ENCODE results near the gene MUC5B.

MUC5B gene

DNA sequence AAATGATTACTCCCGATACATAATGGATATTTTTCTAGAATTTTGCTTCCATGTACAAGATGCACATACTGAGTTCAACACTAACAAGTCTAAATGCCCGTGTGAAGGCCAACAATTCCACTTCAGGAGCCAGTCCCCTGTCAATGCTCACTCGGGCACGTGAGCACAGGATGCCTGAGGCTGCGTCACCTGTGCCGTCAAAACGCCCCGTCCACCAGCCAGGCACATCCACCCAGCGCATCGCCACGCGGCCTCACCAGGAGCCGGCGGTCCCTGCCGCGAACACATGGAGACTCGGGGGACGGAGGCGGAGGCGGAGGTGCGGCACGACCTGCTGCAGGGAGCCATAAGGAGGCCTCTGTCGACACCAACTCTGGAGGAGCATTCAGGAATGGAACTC, 76.8 kb downstream of the MUC5B start:
- no peak for DNase-seq (ENCODE audit: low read depth in 2 of 2)

GRCh38 chr11:1300121-1300520, 77.3 kb downstream of the MUC5B start:
- DNase-seq (ENCODE audit: low read depth in 2 of 2), result no peak

DNA sequence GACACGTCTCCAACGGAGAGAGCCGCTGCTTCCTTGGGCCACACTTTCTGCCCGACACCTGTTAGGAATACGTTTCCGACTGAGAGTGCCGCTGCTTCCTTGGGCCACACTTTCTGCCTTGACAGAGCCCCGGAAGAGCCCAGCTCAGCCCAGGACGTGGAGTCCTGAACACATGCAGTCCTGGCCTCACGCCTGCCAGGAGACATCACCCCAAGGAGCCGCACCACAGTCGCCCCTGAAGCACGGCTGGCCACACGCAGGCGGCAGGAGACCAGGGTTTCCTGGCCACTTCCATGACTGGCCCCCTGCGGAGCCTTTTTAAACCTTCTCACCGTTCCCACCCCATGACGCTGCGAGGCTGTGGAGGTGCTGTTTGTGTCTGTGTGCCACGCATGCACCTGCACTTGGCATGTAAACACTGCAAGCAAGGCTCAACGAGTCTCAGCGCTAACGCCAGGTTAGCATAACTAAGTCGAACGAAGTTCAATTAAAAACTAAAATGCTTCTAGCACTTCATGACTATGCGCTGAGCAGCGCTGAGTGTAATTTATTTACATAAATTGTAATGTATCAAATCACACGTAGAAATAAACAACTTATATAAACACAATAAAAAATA, 77.8 kb downstream of the MUC5B start:
- no peak for DNase-seq (ENCODE audit: low read depth in 2 of 2)

DNA sequence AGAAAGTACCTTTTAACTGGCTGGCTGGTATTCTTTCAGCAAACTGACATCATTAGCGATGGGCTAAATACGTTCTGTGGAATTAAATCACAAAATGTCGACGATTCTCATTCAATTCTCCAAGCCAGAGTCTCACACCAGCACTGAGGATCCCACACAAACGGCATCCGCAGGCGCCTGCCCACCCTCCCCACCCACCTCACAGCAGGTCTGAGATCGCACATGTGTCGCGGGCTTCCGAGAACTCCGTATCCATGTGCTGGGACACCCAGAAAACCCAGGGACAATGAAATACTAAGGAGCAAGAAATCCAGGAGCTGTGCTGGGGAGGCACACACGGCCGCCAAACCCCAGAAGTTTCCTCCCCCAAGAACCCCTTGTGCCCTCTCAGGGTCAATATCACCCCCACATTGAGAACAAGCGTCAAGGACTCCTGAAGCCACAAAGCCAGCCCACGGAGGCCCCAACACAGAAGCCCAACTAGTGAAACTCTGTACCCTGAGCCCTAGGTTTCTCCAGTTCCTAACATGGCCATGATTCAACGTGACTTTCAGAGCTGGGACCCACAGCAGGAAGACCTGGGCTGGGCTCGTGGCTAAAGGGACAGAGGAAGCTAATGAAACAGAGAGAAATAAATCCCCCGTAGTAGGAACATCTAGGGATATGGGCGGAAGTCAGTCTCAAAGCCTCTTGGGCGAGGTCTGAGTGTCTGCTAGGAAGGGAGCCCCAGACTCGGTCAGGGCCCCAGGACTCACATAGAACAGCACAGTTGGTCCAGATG, 78.5 kb downstream of the MUC5B start:
- DNase-seq (ENCODE audit: low read depth in 2 of 2), result no peak

GRCh38 chr11:1302041-1302460, 79.2 kb downstream of the MUC5B start:
- DNase-seq (ENCODE audit: low read depth in 2 of 2), result no peak

- no peak for DNase-seq (ENCODE audit: low read depth in 2 of 2)
Measured at GRCh38 chr11:1302461-1303125, 79.7 kb downstream of the MUC5B start.

- no peak for DNase-seq (ENCODE audit: low read depth in 2 of 2)
Measured at GRCh38 chr11:1303126-1303821, 80.4 kb downstream of the MUC5B start.

GRCh38 chr11:1303973-1304372, 81.1 kb downstream of the MUC5B start:
- no peak for DNase-seq (ENCODE audit: low read depth in 2 of 2)

- DNase-seq (ENCODE audit: low read depth in 2 of 2), result no peak
Measured at GRCh38 chr11:1304380-1304779, 81.5 kb downstream of the MUC5B start.

DNA sequence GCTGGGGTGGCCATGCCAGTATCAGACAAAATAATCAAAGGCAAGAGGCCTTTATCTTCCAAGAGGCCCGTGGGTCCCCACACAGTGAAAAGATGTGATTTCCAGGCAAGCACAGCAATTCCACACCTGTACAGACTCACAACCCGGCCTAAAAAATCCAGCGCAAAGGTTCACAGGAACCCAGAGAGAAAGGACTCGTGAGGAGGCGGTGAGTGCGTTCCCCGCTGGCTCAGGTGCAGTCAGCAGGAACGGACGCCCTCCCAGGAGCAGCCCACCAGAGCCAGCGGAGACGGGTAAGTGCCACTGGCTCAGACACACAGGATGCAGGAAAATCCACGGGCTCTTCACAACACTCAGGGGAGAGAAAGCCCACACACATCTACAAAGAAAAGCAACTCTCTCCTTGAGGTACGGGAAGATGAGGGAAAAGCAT, 82.2 kb downstream of the MUC5B start:
- DNase-seq (ENCODE audit: low read depth in 2 of 2), result no peak

- no peak for DNase-seq (ENCODE audit: low read depth in 2 of 2)
Measured at GRCh38 chr11:1305501-1306056, 82.7 kb downstream of the MUC5B start.

GRCh38 chr11:1306186-1307162, 83.6 kb downstream of the MUC5B start:
- no peak for DNase-seq (ENCODE audit: low read depth in 2 of 2)

DNA sequence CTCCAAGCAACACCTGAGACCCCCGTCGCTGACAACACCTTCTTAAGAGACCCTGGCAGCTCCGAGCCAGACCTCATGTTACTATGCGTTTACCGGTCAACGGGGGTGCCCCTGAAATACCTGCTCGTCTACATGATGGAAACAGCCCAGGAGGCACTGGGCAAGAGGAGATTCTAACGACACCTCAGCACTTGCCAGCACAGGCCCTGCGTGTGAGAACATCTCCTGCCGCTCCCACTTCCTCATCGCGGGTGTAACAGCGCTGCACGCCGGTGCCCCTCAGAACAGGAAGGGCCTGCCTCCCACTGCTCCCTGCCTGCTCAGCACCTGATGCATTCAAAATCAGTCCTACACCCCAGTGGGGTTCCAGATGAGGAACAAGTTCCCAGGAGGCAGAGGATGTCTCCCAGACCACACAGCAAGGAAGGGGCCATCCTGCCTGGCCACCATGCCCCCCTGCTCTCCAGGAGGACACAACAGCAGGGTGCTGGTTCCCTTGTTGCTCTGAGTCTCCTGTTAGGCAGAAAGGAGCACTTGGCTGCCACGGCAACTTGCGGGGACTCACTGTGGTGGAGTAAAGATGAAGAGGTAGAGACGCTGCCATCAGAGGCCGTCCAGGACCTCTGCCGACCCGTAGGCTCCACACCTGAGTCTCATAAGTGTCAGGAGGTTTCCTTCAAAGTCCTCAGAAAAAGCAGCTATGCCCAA, 84.5 kb downstream of the MUC5B start:
- no peak for DNase-seq (ENCODE audit: low read depth in 2 of 2)

GRCh38 chr11:1307998-1308742, 85.3 kb downstream of the MUC5B start:
- DNase-seq (ENCODE audit: low read depth in 2 of 2), result no peak

GRCh38 chr11:1308743-1309497, 86.1 kb downstream of the MUC5B start:
- no peak for DNase-seq (ENCODE audit: low read depth in 2 of 2)

- peak; percentile 94 to 96 for DNase-seq (ENCODE audit: low read depth in 2 of 2)
Measured at GRCh38 chr11:1309498-1310317, 86.8 kb downstream of the MUC5B start, which contains the start of gene TOLLIP. TSS of gene TOLLIP (minus strand) at chr11:1309632. CDS start at chr11:1309498, 134 bp downstream.

DNA sequence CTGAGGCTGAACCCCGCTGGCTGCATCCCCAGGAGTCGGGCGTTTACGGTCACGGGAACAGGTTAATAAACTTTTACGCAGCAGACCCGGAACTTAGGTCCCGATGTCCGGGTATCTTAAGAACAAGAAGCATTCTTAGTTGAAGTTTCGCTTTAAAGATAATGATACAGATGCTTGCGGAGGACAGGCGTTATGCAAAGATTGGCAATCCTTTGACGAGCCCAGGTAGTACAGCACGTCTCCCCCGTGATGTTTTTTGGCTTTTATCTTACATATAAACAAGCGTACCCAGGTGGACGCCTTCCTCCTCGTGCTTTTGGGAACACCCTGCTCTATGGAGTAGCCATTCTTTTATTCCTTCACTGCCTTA, 87.4 kb downstream of the MUC5B start:
- DNase-seq (ENCODE audit: low read depth in 2 of 2), result no peak
